GM04504 (cell line): ENCODE measurements around the gene E2F8.
"Not testable (repeated sequence)": the region's sequence is repeated elsewhere in the genome, so short reads cannot be mapped to it uniquely, and the experiment has no call there.

Experiments
- DNase-seq: peaks from one replicate; pipeline ENCODE4 v3.0.0-alpha.2; 2012; ENCODE audit warnings: low read depth

E2F8 gene, protein sequence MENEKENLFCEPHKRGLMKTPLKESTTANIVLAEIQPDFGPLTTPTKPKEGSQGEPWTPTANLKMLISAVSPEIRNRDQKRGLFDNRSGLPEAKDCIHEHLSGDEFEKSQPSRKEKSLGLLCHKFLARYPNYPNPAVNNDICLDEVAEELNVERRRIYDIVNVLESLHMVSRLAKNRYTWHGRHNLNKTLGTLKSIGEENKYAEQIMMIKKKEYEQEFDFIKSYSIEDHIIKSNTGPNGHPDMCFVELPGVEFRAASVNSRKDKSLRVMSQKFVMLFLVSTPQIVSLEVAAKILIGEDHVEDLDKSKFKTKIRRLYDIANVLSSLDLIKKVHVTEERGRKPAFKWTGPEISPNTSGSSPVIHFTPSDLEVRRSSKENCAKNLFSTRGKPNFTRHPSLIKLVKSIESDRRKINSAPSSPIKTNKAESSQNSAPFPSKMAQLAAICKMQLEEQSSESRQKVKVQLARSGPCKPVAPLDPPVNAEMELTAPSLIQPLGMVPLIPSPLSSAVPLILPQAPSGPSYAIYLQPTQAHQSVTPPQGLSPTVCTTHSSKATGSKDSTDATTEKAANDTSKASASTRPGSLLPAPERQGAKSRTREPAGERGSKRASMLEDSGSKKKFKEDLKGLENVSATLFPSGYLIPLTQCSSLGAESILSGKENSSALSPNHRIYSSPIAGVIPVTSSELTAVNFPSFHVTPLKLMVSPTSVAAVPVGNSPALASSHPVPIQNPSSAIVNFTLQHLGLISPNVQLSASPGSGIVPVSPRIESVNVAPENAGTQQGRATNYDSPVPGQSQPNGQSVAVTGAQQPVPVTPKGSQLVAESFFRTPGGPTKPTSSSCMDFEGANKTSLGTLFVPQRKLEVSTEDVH

DNA sequence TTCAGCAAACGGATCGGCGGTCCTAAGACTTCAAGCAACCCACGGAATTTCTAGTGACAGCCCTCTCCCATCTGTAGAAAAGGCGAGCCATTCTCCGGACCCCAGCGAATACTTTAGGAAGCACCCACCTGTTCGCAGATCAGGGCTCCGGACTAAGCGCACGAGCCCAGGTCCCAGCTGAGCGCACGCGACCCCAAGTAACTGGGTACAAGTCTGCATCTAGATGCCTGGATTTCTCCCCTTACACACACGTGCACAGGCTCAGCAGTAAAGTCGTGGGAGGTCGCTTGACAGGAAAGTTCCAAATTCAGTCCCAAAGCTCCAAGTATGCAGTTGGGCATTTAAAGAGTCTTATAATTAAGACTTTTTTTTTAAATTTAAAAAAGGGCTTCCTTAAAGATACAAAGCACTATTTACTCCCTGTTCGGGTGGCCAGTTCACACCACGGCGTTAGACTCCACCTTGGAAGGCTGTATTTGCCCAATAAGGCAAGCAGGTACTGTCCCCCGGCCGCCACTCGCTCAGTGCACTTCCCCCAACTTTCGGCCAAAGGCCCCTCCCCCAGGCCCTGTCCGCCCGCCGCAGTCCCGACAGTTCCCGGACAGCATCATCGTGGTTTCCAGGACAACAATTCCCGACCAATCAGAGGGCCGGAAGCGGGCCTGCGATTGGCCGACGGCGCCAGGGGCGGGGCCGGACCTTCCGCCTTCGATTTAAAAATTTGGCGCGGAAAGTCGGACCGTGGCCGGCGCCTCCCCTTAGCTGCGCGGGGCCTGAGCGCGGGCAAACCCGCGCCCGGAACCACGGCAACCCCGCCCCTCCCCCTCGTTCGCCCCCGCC, at the start of gene E2F8:
E2F8 (minus strand) TSS at position 526 of the 840 bp plus-strand sequence. CDS start 824 bp downstream, outside the sequence.
- peak; percentile 84 for DNase-seq

DNA sequence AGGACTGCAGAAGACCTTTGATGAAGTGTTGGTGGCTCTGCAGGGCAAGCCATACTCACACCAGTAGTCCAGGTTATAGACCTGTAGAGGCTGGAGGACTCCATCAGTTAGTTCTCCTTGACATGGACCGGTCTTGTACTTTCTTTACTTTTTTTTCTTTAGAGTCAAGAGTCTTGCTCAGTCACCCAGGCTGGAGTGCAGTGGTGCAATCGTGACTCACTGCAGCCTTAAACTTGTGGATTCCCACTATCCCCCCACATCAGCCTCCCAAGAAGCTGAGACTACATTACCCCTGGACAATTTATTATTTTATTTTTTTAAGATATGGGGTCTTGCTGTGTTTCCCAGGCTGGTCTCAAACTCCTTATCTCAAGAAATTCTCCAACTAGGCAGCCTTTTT, 49.6 kb upstream of the E2F8 start:
- DNase-seq = no peak

DNA sequence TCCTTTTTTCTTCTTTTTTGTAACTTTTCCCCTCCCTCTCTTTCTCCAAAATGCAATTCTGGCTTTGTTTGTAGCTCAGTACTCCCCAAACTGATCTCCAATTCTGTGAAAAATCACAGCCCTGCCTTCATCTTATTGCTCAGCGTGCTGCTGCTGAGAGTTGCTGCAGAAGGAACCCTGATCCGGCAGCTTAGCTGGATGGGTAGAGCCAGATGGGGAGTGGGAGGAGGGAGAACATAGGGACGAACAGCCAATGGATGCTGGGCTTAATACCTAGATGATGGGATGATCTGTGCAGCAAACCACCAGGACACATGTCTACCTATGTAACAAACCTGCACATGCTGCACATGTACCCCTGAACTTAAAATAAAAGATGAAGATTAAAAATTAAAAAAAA, 47.5 kb upstream of the E2F8 start:
- no peak for DNase-seq

DNA sequence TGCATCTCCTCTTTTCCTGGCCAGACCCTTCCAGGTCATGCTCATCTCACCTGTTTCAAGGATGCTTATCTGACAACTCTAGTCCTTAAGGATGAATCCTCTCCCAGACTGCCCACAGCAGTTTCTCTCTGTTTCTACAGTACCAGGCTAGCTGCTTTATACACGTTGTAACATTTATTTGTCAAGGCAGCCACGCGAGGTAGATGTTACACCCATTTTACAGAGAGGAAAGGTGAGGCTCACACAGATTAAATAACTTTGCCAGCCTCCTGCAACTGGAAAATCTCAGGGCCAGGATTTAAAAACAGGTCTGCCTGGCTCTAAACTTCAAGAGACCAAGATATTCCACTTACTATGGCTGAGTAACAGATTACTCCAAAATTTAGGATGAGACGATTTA, 45.7 kb upstream of the E2F8 start:
- no peak for DNase-seq

DNA sequence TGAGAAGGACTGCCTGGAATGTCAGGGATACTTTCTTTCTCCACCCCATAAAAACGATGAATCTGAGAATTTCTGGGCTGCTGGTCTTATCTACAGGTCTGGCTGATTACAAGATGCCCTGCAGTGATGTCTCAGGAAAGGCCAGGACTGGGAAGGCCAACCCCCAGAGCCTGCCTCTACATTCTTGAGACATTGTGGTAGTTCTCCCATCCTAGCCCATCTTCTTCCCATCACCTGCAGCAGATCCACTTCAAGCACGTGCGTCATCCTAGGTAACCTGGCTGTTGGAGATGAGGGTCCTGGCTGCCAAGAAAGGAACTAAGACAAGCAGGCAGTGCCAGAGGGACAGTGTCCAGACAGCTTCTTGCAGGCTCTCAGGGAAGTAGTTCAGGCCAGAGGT, 44.1 kb upstream of the E2F8 start:
- no peak for DNase-seq

DNA sequence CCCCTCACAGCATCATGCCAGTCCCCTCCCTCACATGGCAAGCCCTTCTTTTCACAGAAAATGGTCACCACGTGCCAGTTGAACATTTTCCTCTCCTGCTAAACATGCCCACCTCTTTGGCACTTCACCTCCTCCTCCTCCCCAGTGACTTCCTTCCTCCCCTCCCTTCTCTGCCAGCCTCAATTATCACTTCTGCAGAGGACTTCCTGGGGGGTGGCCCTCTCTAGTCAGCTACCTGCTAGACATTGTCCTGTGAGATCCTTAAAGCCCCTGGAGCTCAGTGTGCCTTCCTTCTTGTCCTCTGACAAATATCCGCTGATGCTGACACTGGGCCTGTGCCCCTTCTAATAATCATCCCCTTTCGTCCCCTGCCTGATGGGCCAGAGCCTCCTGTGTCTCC, 43.2 kb upstream of the E2F8 start:
- no peak for DNase-seq

DNA sequence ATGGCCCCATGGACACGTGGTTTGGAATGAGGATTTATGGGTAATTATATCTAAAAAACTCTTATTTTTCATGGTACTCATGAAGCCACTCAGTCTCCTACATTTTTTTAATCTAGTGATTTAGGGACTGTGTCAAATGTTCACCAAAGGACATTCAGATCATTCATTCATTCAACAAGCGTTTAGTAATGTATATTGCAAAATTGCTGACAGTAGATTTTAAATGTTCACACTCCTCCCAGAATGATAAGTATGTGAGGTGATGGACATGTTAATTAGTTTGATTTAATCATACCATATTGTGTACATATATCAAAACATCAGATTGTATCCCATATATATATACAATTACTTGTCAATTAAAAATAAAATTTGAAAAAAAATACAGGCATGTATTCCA, 40.8 kb upstream of the E2F8 start:
- DNase-seq = no peak

DNA sequence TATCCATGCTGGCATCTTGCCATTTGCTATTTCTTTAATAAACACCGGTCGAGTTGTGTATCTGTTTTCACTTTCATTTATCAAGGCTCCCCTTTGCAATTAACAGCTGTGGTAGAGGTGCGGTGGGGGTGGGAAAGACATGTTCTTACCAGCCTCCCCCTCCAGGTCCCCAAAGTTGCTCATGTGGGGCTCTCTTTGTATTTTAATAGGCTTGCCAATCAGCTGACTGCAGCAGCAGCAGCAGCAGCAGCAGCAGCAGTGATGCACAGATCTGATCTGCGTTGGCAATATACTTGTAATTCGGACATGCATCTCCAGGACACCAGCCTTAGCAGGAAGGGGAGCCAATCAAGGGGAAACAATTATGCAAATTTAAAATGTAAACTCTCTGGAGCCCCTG, 40.3 kb upstream of the E2F8 start:
- DNase-seq = no peak

DNA sequence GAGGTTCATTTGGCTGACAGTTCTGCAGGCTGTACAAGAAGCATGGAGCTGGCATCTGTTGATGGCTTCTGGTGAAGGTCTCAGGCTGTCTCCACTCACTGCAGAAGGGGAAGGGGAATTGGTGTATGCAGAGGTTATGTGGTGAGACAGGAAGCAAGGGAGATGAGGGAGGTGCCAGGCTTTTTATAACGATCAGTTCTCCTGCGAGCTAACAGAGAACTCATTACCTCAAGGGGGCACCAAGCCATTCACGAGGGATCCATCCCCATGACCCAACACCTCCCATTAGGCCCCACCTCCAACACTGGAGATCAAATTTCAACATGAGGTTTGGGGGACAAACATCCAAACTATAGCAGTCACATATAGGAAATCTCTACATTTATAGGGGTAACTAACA, 38.7 kb upstream of the E2F8 start:
- DNase-seq = no peak

DNA sequence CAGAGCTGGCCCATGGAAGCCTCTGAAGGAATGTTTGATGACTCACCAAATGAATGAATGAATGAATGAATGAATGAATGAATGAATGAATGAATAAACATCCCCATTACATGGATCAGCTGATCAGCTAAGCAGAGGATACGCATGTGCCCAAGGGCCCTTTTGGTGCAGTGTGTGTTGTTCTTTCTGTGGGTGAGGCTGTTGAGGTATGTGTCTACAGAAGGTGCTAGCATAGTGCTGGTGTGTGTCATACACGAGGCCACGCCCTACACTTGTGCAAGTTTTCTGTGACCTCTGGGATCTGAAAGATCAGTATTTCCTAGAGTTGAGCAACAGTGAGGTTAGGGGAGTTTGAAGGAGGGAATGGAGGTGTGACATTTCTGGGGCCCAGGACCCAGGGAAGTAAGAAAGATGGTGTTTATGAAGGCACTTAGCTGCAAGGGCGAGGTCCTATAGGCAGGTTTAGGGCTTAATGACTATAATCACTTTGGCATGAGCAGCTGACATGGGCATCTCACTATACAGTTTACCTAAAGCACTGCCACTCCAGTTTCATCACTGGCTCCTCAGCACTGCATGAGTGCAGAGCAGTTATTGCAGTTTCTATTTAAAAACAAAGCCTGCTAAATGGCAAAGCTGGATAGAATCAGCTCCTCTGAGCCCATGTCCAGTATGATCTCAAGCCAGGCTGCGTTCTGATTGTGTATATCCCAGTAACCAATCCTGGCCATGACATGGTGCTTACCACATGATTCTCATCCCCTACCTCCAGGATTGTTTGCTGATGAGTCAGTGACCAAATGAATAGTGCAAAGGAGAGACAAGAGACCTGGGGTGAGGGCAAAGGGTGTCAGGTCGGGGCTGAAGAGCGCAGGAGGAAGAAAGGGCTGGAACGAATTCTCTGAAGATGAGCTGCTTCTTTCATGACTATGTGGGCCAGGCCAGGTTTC, 36.4 kb upstream of the E2F8 start:
- DNase-seq = no peak

DNA sequence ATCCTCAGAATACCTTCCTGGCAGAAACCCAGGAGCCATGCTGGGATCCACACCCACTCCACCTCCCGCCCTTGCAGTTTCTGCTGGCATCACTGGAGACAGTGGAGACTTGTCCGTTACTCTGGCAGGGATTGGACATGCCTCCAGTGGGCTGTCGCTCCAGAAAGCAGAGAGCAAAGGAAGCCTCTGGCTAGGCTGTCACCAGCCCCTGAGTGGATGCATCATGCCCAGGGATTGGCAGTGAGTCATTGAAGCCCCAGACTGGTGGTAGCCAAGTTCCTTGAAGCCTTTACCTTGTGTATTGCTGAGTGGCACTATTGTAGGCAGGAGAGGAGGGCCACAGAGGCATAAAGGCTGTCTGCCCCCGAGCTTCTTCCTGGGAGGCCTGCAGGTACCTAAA, 34.8 kb upstream of the E2F8 start:
- no peak for DNase-seq

DNA sequence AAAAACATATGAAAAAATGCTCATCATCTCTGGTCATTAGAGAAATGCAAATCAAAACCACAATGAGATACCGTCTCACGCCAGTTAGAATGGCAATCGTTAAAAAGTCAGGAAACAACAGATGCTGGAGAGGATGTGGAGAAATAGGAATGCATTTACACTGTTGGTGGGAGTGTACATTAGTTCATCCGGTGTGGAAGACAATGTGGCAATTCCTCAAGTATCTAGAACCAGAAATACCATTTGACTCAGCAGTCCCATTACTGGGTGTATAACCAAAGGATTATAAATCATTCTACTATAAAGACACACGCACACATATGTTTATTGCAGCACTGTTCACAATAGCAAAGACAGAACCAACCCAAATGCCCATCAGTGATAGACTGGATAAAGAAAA, 32.5 kb upstream of the E2F8 start:
- peak; percentile 11 for DNase-seq

DNA sequence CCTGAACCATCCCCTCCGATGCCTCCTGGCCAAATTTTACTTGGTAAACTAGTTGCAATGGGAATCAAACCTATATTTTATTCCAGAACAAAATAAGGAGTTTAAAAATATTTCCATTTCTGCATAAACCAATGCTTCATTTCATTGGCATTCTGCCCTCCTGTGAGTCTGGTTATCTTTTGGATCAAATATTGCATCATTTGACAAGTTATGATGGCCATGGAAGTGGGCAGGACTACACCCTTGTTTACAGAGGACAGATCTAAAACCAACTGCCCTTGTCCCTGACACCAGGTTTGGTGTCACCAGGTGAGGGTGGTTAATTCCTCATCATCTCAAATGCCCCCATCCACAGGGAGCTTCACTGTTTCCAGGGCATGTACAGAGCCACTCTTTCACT, 28.2 kb upstream of the E2F8 start:
- DNase-seq = no peak

DNA sequence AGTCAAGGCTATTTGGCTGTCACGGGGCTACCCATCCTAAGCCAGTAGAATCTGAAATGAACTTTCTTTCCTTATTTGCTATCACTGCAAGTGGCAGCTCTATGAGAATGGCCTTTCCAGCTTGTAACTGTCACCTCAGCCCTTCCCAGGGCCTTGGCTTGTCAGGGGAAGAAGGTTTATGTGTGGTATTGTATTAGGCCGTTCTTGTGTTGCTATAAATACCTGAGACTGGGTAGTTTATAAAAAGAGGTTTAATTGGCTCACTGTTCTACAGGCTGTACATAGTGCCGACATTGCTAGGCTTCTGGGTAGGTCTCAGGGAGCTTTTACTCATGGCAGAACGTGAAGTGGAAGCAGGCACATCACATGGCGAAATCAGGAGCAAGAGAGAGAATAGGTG, 26.8 kb upstream of the E2F8 start:
- no peak for DNase-seq

DNA sequence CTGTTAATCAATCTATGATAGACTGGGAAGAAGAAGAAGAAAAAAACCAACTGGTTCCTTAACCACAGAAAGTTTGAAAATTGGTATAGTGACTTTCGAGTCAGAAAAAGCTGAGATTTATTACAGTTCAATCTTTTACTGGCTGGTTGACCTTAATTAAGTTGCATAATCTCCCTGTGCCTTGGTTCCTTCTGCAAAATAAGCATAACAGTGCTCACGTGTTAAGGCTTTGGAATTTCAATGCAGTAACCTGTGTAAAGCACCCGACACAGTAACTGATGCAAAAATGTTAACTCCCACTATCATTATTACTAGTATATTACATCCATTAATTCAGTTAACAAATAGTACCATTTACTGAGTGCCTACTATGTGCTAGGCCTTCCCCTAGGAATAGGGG, 22.6 kb upstream of the E2F8 start:
- DNase-seq = no peak

DNA sequence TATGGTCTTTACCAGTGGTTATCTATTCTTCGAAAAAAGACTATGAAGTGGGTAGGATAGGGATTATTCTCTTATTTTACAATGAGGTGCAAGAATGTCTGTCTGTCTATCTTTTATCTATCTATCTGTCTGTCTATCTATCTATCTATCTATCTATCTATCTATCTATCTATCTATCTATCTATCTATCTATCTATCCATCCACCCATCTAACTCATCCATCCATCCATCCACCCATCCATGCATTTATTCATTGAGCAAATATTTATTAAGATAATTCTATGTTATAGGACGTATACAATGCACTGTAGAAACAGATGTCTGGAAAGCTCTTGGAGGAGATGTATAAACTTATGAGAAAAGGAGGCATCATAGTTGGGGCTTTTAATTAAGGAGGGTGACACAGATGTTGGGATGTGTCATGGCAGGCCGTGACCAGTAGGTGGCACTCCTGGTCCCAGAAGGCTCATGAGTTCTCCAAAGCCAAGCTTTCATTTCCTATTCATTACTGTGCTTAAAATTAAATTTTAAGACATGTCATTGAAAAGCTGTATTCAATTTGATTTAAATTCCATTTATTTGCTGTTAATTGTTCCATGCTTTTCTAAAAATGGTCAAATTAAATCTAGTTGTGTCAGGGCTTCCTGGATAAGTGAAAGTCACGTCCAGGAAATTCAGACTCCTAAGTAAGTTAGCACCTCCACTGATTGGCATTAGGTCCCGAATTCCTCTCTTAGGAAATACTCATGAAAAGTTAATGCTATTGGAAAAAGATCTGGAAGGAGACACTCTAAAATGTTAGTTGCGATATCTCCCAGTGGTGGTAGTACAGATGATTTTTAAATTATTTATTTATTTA, 19.0 kb upstream of the E2F8 start:
- DNase-seq = peak; percentile 17

DNA sequence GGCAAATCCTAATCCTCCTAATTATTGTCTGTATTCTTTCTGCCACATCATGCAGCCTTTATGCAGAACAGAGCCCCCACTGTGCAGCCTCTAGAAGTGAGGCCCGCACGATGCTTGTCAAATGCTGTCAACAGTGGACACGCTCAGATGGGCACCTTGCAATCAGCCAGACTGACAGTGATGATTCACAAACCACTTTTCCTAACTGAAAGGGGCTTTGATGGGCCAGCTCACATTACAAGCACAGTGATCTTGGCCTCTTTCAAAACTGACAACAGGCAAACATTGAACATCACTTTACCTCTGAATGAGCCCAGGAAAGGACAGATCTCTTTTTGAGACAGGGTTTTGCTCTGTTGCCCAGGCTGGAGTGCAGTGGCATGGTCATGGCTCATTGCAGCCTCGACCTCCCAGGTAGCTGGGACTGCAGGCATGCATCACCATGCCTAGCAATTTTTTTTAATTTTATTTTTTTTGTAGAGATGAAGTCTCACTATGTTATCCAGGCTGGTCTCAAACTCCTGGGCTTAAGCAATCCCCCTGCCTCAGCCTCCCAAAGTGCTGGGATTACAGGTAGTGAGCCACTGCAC, 18.0 kb upstream of the E2F8 start:
- no peak for DNase-seq

DNA sequence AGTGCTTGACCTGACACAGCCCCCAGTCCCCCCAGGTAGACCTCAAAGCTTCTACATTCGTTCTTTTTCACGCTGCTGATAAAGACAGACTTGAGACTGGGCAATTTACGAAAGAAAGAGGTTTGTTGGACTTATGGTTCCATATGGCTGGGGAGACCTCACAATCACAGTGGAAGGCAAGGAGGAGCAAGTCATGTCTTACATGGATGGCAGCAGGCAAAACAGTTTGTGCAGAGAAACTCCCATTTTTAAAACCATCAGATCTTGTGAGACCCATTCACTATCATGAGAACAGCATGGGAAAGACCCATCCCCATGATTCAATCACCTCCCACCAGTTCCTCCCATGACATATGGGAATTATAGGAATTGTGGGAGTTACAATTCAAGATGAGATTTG, 13.7 kb upstream of the E2F8 start:
- DNase-seq = not testable (repeated sequence)

DNA sequence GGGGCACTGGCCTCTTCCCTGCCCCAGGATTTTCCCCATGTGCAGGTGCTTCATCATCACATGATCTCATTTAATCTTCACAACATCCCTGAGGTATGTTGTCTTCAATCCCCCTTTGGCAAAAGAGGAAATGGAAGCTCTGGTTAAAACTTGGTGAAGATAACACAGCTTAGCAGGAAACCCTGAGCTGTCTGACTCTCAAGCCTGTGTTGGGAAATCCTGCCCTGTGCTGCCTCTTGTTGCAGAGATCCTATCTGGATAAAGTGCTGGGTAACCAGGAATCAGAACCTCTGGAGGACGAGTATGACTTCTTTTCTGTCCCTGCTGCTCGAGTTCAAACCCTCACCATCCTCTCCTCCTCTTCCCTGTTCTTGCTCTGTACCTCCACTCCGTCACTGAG, 13.1 kb upstream of the E2F8 start:
- no peak for DNase-seq

DNA sequence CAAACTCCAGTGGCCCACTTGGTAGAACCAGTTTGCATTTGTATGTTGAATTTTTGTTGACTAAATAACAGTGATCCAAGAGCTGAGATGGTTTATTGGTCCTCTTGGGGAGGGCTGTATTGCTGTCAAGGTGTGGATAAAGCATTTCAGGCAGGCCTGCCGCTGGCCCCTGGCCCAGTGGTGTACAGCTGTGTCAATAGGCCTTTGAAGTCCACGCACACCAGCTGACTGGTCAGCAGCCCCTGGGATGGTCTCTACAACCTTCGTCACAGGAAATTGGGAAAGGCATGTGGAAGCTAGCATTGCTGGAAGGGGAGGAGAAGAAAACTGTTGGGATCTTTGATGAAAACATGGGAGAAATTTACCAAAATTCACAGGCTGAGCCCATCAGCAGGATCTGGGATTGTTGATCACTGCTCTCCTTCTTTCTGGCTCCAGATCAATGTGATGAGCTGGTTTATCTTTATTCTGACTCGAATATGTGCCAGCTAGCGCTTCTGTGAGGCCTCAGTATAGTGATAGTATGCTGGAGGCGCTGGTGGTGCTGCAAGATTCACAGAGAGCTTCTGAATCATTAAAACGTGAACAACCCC, 12.5 kb upstream of the E2F8 start:
- no peak for DNase-seq
